Stomach (tissue), 4 donors: Measurements from ENCODE around the gene CECR2.

Experiments
- CTCF ChIP-seq, 7 experiments: fragments of 450-650 bp in 4 of 7; fragments of 200-600 bp in 3 of 7; sonication (generic) in 3 of 7; IDR thresholded peaks; one replicate each; pipeline ENCODE4 v1.5.1; 2016 to 2019; ENCODE audit warnings: antibody characterized with exemption in 7 of 7, control low read depth in 2 of 7, mild to moderate bottlenecking in 1 of 7
- POLR2A ChIP-seq, 4 donors: fragments of 450-650 bp; IDR thresholded peaks; one replicate each; pipeline ENCODE4 v1.6.1; 2016; ENCODE audit warnings: antibody characterized with exemption in 4 of 4, control low read depth in 2 of 4, mild to moderate bottlenecking in 1 of 4, moderate library complexity in 1 of 4
- POLR2AphosphoS5 ChIP-seq, 3 donors: sonication (generic); formaldehyde crosslinking; IDR thresholded peaks; one replicate each; pipeline ENCODE4 v1.6.1; 2016; ENCODE audit warnings: antibody characterized with exemption in 3 of 3

DNA sequence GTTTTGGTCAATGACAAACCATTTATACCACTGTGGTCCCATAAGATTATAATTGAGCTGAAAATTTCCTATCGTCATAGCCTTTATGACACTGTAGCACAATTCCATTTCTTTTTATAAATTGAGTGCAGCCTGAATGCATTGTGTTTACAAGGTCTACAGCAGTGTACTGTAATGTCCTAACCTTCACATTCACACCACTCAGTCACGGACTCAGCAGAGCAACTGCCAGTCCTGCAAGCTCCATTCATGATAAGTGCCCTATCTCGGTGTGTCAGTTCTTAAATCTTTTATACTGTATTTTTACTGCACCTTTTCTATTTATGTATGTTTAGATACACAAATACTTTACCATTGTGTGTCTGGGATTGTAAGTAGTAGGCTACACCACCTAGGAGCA, 138.8 kb downstream of the CECR2 start:
- TF ChIP-seq CTCF (IDR thresholded peaks at IDR 0.05) (no peak), POLR2AphosphoS5 (IDR thresholded peaks at IDR 0.05) (no peak), POLR2A (IDR thresholded peaks at IDR 0.05) (no peak)
